ENCODE measurements around the gene AKAP17A. TPM values are rescaled to one million over a fixed set of nuclear protein-coding genes. Genes with fewer than 3 reads are reported as not detected.

Gene AKAP17A
- total RNA-seq, 4 donors from 2014 or later = 53.7 to 134 (median 97.7) TPM

GRCh38 chrX:1576201-1576992, 15.0 kb upstream of the AKAP17A start:
- H3K9me3 ChIP-seq = no peaks in the 10 kb centered on the region
- H3K27ac ChIP-seq = no peak overlapping the region
- in situ Hi-C loops (cut with MboI; ENCODE audit: low pct_ligation_motif_present in 1 of 4, low pct_unique_long_range_greater_than_20kb in 1 of 4, low sequenced_read_pairs in 3 of 4) (loop anchor here in 2 of 4 donors (25.0 kb wide), 2 partner anchors 114 to 189 kb away; partner anchors contain the start of genes ASMTL (in 1 of the 2) and SLC25A6 (in 1 of the 2)), intact Hi-C loops (cut with DNase I; ENCODE audit: low total_unique reads) (loop anchor here (5.0 kb wide), 1 partner anchor 124 kb away; the partner anchor contains the start of gene ASMTL)
- WGBS, 2 donors (ENCODE audit: low coverage in 1 of 2) = 36 to 45% methylated on average over 5 to 6 of the region's 6 CpGs
- no peaks in the 10 kb centered on the region for H3K27me3 ChIP-seq
- H3K4me1 ChIP-seq = no peaks in the 10 kb centered on the region
- H3K4me3 ChIP-seq = no peak overlapping the region
- H3K36me3 ChIP-seq = no peaks in the 10 kb centered on the region
- TF ChIP-seq EP300 (IDR thresholded peaks at IDR 0.05; ENCODE audit: low read depth) (no peak), POLR2A (IDR thresholded peaks at IDR 0.05) (no peak), POLR2AphosphoS5 (IDR thresholded peaks at IDR 0.05) (no peak)
- TF ChIP-seq, protein P1, sequence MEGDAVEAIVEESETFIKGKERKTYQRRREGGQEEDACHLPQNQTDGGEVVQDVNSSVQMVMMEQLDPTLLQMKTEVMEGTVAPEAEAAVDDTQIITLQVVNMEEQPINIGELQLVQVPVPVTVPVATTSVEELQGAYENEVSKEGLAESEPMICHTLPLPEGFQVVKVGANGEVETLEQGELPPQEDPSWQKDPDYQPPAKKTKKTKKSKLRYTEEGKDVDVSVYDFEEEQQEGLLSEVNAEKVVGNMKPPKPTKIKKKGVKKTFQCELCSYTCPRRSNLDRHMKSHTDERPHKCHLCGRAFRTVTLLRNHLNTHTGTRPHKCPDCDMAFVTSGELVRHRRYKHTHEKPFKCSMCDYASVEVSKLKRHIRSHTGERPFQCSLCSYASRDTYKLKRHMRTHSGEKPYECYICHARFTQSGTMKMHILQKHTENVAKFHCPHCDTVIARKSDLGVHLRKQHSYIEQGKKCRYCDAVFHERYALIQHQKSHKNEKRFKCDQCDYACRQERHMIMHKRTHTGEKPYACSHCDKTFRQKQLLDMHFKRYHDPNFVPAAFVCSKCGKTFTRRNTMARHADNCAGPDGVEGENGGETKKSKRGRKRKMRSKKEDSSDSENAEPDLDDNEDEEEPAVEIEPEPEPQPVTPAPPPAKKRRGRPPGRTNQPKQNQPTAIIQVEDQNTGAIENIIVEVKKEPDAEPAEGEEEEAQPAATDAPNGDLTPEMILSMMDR (IDR thresholded peaks at IDR 0.05) = no peak
- no peak for DNase-seq

DNA sequence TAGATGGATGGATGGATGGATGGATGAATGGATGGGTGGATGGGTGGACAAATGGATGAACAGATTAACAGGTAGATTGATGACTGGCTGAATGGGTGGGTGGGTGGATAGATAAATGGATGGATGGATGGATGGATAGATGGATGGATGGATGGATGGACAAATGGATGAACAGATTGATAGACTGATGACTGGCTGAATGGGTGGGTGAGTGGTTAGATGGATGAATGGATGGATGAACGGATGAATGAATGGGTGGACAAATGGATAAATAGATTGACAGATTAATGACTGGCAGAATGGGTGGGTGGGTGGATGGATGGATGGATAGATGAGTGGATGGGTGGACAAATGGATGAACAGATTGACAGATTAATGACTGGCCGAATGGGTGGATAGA, 13.6 kb upstream of the AKAP17A start:
- Histone ChIP-seq H3K36me3 (no peaks in the 10 kb centered on the region), H3K27ac (no peak overlapping the region), H3K27me3 (no peaks in the 10 kb centered on the region), H3K9me3 (no peaks in the 10 kb centered on the region), H3K4me3 (no peak overlapping the region), H3K4me1 (no peaks in the 10 kb centered on the region)
- in situ Hi-C loops (cut with MboI; ENCODE audit: low pct_ligation_motif_present in 1 of 4, low pct_unique_long_range_greater_than_20kb in 1 of 4, low sequenced_read_pairs in 3 of 4) (loop anchor here in 2 of 4 donors (25.0 kb wide), 2 partner anchors 116 to 191 kb away; partner anchors contain the start of genes ASMTL (in 1 of the 2) and SLC25A6 (in 1 of the 2)), intact Hi-C loops (cut with DNase I; ENCODE audit: low total_unique reads) (loop anchor here (5.0 kb wide), 1 partner anchor 126 kb away; the partner anchor contains the start of gene ASMTL)
- DNase-seq = no peak
- WGBS, 2 donors (ENCODE audit: low coverage in 1 of 2) = 52 to 66% methylated on average over 2 of the region's 2 CpGs
- TF ChIP-seq EP300 (IDR thresholded peaks at IDR 0.05; ENCODE audit: low read depth) (no peak), POLR2AphosphoS5 (IDR thresholded peaks at IDR 0.05) (no peak), POLR2A (IDR thresholded peaks at IDR 0.05) (no peak)
- TF ChIP-seq, protein P1 (IDR thresholded peaks at IDR 0.05) = no peak

- no peak for DNase-seq
- Histone ChIP-seq H3K4me1 (peaks cover 0 to 3% (median 0%) of the 10 kb centered on the region in 4 donors), H3K27ac (no peak overlapping the region), H3K9me3 (no peaks in the 10 kb centered on the region), H3K4me3 (no peak overlapping the region), H3K27me3 (no peaks in the 10 kb centered on the region), H3K36me3 (no peaks in the 10 kb centered on the region)
- WGBS, 2 donors (ENCODE audit: low coverage in 1 of 2) = 43 to 64% methylated on average over 2 to 6 of the region's 6 CpGs
- intact Hi-C loops (cut with DNase I; ENCODE audit: low total_unique reads) = loop anchor here (5.0 kb wide), 1 partner anchor 126 kb away; the partner anchor contains the start of gene ASMTL
- in situ Hi-C loops (cut with MboI; ENCODE audit: low pct_ligation_motif_present in 1 of 4, low pct_unique_long_range_greater_than_20kb in 1 of 4, low sequenced_read_pairs in 3 of 4) = loop anchor here in 2 of 4 donors (25.0 kb wide), 2 partner anchors 116 to 191 kb away; partner anchors contain the start of genes ASMTL (in 1 of the 2) and SLC25A6 (in 1 of the 2)
- no peak for TF ChIP-seq POLR2AphosphoS5 (IDR thresholded peaks at IDR 0.05)
- no peak for TF ChIP-seq EP300 (IDR thresholded peaks at IDR 0.05; ENCODE audit: low read depth)
- TF ChIP-seq POLR2A (IDR thresholded peaks at IDR 0.05) = no peak
- TF ChIP-seq, protein P1 (IDR thresholded peaks at IDR 0.05) = no peak
These were observed 12.8 kb upstream of the AKAP17A start for GRCh38 chrX:1578511-1579173.

DNA sequence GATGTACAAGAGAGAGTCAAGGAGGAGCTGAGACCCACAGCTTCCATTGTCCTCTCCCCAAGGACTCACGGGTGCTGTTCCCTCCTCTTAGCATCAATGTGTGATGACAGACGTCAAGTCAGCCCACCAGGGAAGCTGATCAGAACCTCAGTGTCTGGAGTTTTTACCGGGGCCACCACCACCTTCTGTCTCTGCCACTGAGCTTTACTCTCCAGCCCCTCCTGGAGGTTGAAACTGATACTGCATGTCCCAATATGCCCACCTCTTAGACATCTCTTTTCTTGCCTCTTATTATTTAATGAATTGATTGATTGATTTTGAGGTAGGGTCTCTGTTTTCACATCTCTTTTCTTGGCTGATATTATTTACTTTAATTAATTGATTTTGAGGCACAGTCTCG, 10.3 kb upstream of the AKAP17A start:
- H3K4me1 ChIP-seq = peaks cover 0 to 3% (median 0%) of the 10 kb centered on the region in 4 donors
- in situ Hi-C loops (cut with MboI; ENCODE audit: low pct_ligation_motif_present in 1 of 4, low pct_unique_long_range_greater_than_20kb in 1 of 4, low sequenced_read_pairs in 3 of 4) (loop anchor here in 3 of 4 donors (10.0 to 25.0 kb wide), 3 partner anchors 116 to 194 kb away; partner anchors contain the start of genes ASMTL (in 1 of the 3) and SLC25A6 (in 1 of the 3)), intact Hi-C loops (cut with DNase I; ENCODE audit: low total_unique reads) (no loop called here)
- no peak overlapping the region for H3K4me3 ChIP-seq
- no peaks in the 10 kb centered on the region for H3K27me3 ChIP-seq
- no peak overlapping the region for H3K27ac ChIP-seq
- H3K36me3 ChIP-seq = no peaks in the 10 kb centered on the region
- no peaks in the 10 kb centered on the region for H3K9me3 ChIP-seq
- 28 to 29% methylated on average over 4 of the region's 4 CpGs for WGBS, 2 donors (ENCODE audit: low coverage in 1 of 2)
- TF ChIP-seq, protein P1 (IDR thresholded peaks at IDR 0.05) = peak; percentile 69 to 91 (median 78)
- TF ChIP-seq POLR2AphosphoS5 (IDR thresholded peaks at IDR 0.05) (no peak), POLR2A (IDR thresholded peaks at IDR 0.05) (no peak), EP300 (IDR thresholded peaks at IDR 0.05; ENCODE audit: low read depth) (no peak)
- peak; percentile 65 for DNase-seq

Data from transverse colon (tissue), 4 donors.